GM18909 (cell line): ENCODE data around the gene ERGIC1.
"Not testable (repeated sequence)": the region's sequence is repeated elsewhere in the genome, so short reads cannot be mapped to it uniquely, and the experiment has no call there.

ENCODE experiments used
- ATAC-seq: cut with Tn5 transposase; IDR thresholded peaks from one replicate; pipeline ENCODE4 v1.9.1; 2021; ENCODE audit warnings: mild to moderate bottlenecking; ENCODE audit not compliant: unreplicated experiment, poor library complexity

The ERGIC1 gene

DNA sequence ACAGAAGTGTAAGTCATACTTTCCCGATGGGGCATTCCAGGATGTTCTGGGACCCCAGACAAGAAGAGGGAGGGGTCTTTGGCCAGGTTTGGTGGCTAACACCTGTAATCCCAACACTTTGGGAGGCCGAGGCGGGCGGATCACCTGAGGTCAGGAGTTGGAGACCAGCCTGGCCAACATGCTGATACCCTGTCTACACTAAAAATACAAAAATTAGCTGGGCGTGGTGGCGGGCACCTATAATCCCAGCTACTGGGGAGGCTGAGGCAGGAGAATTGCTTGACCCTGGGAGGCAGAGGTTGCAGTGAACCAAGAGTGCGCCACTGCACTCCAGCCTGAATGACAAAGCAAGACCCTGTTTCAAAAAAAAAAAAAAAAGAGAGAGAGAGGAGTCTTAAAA, 63.0 kb downstream of the ERGIC1 start:
- ATAC-seq, result not testable (repeated sequence)

DNA sequence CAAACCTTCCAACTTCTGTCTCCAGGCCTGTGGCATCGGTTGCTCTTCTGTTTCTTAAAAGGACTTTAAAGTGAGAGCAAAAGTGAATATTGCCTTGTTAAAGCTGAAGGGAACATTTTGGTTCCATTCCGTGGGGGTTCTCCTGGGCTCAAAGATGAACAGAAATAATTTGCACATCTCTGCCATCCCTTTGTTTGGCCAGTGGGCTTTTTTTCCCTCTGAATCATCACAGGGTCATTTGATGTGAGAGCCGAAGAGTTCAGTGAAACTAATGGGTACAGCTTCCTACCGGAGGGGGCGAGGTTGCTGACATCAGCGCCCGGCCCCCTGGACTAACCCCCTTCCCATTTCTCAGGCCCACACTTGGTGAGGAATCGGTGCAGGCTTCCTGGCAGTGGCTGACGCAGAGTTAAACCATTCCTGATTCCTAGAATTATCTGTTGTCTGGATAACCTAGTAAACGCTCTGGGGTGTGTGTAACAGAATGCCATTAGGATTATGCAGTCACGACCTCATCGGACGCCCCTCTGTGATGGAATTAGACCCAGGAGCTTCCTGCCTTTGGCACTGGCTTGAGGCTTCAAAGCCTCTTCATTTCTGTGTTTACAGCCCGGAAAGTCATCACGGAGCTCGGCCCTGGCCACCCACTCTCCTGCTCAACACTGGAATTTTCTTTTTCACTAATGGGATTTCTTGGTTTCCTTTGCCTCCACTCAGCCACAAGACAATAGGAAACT, 63.6 kb downstream of the ERGIC1 start:
- no peak for ATAC-seq

- no peak for ATAC-seq
These were observed 64.3 kb downstream of the ERGIC1 start for GRCh38 chr5:172898218-172898842.

DNA sequence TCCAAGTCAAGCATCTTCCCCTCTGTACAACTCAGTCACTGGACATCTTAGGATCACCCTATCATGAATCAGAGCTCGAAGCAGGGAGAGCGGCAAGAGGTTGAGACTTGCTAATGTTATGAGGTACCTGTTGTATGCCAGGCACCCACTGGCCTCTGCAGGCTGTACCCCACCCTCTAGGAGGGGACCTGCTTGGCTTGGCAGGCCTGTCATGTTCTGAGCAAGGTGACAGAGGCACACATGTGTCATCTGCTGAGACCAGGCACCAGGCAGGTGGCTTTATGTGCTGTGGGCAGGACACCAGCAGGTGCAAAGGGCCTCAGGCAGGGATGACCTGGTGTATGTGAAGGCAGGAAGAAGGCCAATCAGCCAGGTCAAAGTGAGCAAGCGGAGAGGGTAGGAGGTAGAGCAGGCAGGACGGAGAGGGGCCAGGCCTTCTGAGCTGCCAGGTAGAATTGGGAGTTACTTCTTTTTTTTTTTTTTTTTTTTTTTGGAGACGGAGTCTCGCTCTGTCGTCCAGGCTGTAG, 64.9 kb downstream of the ERGIC1 start:
- no peak for ATAC-seq

GRCh38 chr5:172899436-172899835, 65.4 kb downstream of the ERGIC1 start:
- ATAC-seq, result no peak

DNA sequence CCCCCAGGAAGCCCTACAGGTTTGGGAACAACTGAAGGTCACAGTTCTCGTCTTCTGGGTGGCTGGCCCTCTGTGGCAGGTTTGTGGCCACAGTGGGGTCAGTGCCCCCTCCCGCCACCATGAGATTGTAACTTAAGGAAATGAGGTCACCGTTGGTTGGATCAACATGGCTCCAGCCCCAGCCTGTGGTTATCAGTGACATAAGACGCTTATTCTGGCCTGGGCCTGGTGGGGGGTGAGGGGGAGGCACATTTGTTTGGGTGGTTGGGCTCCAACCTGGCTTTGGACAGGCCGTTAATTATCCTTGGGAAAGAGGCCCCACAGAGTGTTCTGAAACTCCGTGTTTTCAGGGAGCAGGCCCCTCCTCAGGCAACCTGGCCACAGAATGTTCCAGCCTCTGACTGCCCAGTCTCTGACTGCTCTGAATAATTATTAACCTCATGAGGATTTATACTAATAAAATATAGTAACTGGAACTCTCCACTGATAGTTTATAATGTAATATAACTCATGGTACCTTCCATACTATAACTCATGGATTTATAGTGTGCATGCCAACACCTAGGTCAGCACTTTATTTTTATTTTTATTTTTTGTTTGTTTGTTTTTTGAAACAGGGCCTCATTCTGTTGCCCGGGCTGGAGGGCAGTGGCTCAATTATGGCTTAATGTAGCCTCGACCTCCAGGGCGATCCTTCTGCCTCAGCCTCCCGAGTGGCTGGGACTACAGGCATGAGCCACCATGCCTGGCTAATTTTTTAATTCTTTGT, 67.1 kb downstream of the ERGIC1 start:
- no peak for ATAC-seq

- no peak for ATAC-seq
These were observed 67.9 kb downstream of the ERGIC1 start for GRCh38 chr5:172901788-172902496.

DNA sequence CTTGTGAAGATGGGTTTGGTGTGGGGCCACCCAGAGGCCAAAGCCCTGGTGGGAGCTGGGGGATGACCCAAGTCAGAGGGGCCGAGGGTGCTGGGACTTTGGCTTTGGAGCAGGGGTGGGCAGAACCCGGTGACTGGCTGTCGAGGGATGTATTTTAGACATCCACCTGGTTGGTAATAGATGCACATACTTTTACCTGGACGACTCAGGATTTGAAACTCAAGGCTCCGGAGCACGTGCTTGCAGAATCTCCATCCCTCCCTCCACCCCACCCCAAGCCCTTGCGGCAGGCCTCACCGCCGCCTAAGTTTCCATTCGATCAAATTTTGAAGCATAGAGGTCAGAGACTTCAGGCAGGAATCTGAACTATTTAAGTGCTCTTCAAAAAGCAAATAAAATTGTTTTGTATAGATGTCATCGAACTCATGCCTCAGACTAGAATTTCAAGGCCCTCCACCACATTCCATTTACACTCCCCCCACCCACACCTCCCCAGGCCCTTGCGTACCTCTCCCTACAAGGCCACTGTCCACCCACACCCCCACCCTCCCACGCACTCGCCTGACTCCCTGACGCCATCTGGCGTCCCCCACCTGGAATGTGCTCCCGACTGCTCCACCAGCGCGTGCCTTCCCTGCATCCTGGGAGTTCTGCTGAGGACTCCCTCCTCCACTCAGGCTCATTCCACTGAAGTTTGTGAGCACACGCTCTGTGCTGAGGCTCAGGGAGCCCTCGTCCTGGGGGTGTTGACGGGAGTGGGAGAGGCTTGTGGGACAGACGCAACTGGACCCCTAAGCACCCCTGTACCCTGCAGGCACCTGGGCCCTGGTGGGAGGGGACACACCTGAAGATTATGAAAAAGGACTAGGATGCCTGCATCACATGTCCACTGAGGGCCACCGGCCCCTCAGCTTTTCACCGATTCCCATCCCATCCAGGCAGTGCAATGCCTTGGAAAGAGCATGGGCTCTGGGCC, 68.7 kb downstream of the ERGIC1 start:
- ATAC-seq, result no peak

DNA sequence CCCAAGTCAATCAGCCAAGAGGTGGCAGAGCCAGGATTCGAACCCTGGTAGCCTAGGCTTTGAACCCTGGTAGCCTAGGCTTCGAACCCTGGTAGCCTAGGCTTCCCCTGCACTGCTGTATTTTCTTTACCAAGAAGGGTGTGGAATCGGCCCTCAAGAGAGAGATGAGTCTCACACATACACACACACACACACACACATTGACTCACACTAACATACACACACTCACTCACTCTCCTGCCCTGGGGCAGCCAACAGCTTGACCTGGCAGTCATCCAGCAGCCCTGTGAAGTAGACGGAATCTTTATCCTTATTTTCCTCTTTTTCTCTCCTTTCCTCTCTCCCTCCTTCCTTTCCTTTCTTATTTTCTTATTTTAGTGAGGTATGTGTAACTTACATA, 69.7 kb downstream of the ERGIC1 start:
- no peak for ATAC-seq

- no peak for ATAC-seq
These were observed 70.2 kb downstream of the ERGIC1 start for GRCh38 chr5:172904312-172904642.

- no peak for ATAC-seq
These were observed 70.7 kb downstream of the ERGIC1 start for GRCh38 chr5:172904643-172905345.

DNA sequence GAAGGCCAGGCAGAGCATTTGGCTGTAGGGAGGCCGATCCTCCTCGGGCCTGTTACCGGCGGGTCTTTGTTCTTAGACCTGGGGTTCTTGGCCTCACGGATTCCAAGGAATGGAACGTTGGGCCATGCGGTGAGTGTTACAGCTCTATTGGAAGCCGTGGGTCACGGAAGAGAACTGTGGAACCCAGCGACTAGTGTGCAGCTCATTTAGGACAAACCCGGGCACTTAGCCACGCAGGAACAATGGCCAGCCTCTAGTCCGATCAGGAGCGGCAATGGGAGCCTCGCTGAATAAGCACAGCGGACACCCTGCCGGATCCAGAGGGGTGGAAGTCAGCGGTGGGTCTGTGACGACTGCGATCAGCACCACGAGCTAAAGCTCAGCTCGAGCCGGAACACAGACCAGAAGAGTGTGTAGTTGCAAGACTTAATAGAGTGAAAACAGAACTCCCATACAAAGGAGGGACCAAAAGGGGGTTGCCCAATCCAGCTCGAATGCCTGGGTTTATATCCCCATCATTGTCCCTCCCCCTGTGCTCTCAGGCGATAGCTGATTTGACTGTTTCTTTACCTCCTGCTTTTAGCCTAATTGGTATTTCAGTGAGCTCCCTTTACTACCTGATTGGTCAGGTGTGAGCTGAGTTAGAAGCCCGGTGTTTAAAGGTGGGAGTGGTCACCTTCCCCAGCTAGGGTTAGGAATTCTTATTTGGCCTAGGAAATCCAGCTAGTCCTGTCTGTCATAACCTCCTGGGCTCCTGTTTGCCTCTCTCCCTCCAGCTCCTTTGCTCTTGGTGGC, 71.5 kb downstream of the ERGIC1 start:
- ATAC-seq, result no peak

DNA sequence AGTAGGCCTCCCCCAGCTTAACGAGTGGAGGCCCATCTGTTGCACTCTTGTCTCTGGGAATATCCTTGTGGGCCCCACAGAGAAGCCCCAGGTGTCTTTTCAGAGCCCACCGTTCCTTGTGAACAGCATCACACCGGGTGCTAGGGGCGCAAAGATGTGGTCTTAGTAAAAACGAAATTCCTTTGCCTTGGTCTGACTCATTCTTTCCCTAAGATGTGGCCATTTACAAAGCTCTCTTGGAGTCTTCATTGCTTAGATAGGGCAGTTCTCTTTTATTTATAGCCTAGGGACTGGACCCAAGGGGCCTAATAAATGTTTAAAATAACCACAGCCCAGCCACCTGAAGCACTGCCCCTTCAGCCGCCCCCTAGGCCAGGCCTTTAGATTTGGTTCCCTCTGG, 72.4 kb downstream of the ERGIC1 start:
- peak; percentile 64 for ATAC-seq

- ATAC-seq, result no peak
These were observed 72.8 kb downstream of the ERGIC1 start for GRCh38 chr5:172906888-172907287.

- no peak for ATAC-seq
These were observed 73.6 kb downstream of the ERGIC1 start for GRCh38 chr5:172907657-172908056.

DNA sequence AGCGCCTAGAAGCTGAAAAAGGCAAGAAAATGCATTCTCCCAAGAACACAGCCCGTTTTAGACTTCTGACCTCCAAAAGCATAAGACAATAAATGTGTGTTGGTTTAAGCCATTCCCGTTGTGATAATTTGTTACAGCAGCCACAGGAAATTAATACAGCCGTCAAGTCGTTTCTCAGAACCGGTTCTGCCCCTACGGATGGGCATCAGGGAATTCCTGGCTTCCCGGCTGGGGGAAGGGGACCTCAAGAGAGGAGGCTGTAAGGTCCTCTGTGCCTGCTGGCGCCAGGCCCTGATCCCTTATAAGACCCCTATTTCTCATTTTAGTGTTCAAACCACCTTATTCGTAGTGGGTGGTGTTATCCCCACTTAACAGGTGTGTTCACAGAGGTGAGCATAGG, 74.6 kb downstream of the ERGIC1 start:
- no peak for ATAC-seq

- no peak for ATAC-seq
These were observed 76.0 kb downstream of the ERGIC1 start for GRCh38 chr5:172909931-172910502.
